PC-3 (cell line): Measurements from ENCODE around the gene PTAFR. TPM values are rescaled to one million over a fixed set of nuclear protein-coding genes. Genes with fewer than 3 reads are reported as not detected.

Experiments used
- ATAC-seq: fragments of 200-7000 bp; cut with Tn5 transposase; 2 replicates; pipeline ENCODE4 v1.9.1; 2020; ENCODE audit warnings: mild to moderate bottlenecking, moderate library complexity
- BruUV-seq: library from RNA; stranded (reverse); fragments of 400-500 nt; replicated peaks from 2 replicates; lab custom pipeline; 2021; lab: Mats Ljungman, UMichigan
- CTCF ChIA-PET: fragments of 300-600 bp; sonication (Branson Sonifier 250); formaldehyde crosslinking; loops from one replicate; lab custom pipeline; 2022; ENCODE audit warnings: antibody characterized with exemption; lab: Charles Lee
- POLR2A ChIA-PET: fragments of 300-600 bp; sonication (Branson Sonifier 250); formaldehyde crosslinking; loops from one replicate; lab custom pipeline; 2022; ENCODE audit warnings: antibody characterized with exemption; ENCODE audit not compliant: unreplicated experiment; lab: Charles Lee
- DNase-seq: peaks from one replicate; pipeline ENCODE4 v3.0.0-alpha.2; 2015
- H2AFZ ChIP-seq: fragments of 300-600 bp; sonication (generic); 2 replicates; pipeline ENCODE4 v1.6.0; 2016; ENCODE audit warnings: antibody characterized with exemption, low read length
- H3F3A ChIP-seq: fragments of 300-600 bp; sonication (generic); one replicate; pipeline ENCODE4 v1.6.0; 2017; ENCODE audit warnings: antibody characterized with exemption, low read length, control low read depth, mild to moderate bottlenecking; ENCODE audit not compliant: unreplicated experiment
- H3K27ac ChIP-seq: fragments of 300-600 bp; sonication (generic); 2 replicates; pipeline ENCODE4 v1.5.1; 2016; ENCODE audit warnings: mild to moderate bottlenecking, low read length
- H3K27me3 ChIP-seq: fragments of 300-600 bp; sonication (generic); 2 replicates; pipeline ENCODE4 v1.6.1; 2016; ENCODE audit warnings: low read length, mixed read lengths
- H3K36me3 ChIP-seq: fragments of 300-600 bp; sonication (generic); 2 replicates; pipeline ENCODE4 v1.6.1; 2016; ENCODE audit warnings: low read depth, mixed run types, low read length, mixed read lengths
- H3K4me1 ChIP-seq: fragments of 300-600 bp; sonication (generic); 2 replicates; pipeline ENCODE4 v1.5.1; 2016; ENCODE audit warnings: low read length; ENCODE audit not compliant: insufficient read depth
- H3K4me2 ChIP-seq: fragments of 300-600 bp; sonication (generic); 2 replicates; pipeline ENCODE4 v1.6.0; 2016; ENCODE audit warnings: low read length
- H3K4me3 ChIP-seq: fragments of 300-600 bp; sonication (generic); 2 replicates; pipeline ENCODE4 v1.5.1; 2016; ENCODE audit warnings: mild to moderate bottlenecking, low read length, mixed read lengths
- H3K79me2 ChIP-seq: fragments of 300-600 bp; sonication (generic); 2 replicates; pipeline ENCODE4 v1.6.1; 2017; ENCODE audit warnings: low read length, mixed read lengths
- H3K9ac ChIP-seq: fragments of 300-600 bp; sonication (generic); 2 replicates; pipeline ENCODE4 v1.6.0; 2016; ENCODE audit warnings: mild to moderate bottlenecking, low read length
- H3K9me2 ChIP-seq: fragments of 300-600 bp; sonication (generic); replicated peaks from 2 replicates; pipeline ENCODE4 v1.6.1; 2016; ENCODE audit warnings: mixed run types, low read length, mixed read lengths
- H3K9me3 ChIP-seq: fragments of 300-600 bp; sonication (generic); 2 replicates; pipeline ENCODE4 v1.6.1; 2016; ENCODE audit warnings: low read length, mixed read lengths
- H4K20me1 ChIP-seq: fragments of 300-600 bp; sonication (generic); 2 replicates; pipeline ENCODE4 v1.6.1; 2016; ENCODE audit warnings: low read length, mixed read lengths
- EZH2 ChIP-seq: fragments of 300-600 bp; sonication (generic); IDR thresholded peaks from one replicate; pipeline ENCODE4 v1.6.1; 2017; ENCODE audit warnings: antibody characterized with exemption, mild to moderate bottlenecking, low read length; ENCODE audit not compliant: unreplicated experiment
- EZH2phosphoT487 ChIP-seq: fragments of 300-600 bp; sonication (generic); IDR thresholded peaks from 2 replicates; pipeline ENCODE4 v1.6.1; 2018; ENCODE audit warnings: mild to moderate bottlenecking, antibody characterized with exemption, low read length, borderline replicate concordance
- intact Hi-C: fragments of 100-400 bp; cut with micrococcal nuclease; formaldehyde crosslinking; loops from 2 replicates; pipeline ENCODE4 v1.9.0; 2023
- total RNA-seq: library from RNA; depleted of rRNA; stranded (reverse); fragments of >200 nt; gene quantifications from 2 replicates; pipeline ENCODE4 v1.2.3, GENCODE V29; 2014
- TF ChIP-seq, protein P1 (sequence below): fragments of 300-600 bp; sonication (generic); conservative IDR thresholded peaks from 2 replicates; pipeline ENCODE4 v1.5.1; 2017; ENCODE audit warnings: antibody characterized with exemption, low read depth, mild to moderate bottlenecking, low read length

Gene PTAFR
- total RNA-seq, 1 experiment from 2014 or later = 3.9 TPM

DNA sequence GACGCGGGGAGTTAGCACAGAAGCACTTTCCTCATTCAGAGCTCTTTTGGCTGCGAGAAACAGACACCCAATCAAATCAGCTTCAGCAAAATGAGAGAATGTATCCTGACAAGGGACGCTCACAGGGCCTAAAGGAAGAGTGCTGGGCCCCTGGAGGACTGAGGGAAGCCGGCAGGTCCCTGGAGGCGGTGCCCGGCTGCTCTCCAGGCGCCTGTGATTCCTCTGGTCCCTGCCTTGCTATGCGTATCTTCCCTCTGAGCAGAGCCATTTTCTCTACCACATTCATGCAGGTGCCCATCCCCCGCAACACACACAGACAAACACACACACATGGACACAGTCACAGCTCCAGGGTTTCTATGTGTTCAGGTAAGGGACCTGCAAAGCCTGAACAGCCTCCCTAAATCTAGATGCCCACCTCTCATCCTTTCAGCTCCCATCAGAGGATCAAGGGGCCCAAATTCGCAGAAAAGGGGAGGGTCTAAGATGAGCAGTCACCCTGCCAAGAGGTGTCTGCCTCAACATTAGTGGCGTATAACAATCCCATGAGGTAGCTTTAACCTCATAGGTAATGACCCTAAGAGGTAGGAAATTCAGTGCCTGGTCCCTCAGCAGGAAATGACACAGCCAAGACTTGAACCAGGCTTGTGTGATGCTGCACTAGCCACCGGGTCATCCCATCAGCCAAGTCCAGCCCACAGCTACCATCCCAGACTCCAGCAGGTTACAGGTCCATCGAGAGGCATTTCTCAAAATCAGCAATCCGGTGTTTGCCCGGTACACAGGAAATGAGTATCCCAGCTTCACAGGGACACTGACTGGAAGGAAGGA is 29.0 kb downstream of the PTAFR start:
- TF ChIP-seq, protein P1, sequence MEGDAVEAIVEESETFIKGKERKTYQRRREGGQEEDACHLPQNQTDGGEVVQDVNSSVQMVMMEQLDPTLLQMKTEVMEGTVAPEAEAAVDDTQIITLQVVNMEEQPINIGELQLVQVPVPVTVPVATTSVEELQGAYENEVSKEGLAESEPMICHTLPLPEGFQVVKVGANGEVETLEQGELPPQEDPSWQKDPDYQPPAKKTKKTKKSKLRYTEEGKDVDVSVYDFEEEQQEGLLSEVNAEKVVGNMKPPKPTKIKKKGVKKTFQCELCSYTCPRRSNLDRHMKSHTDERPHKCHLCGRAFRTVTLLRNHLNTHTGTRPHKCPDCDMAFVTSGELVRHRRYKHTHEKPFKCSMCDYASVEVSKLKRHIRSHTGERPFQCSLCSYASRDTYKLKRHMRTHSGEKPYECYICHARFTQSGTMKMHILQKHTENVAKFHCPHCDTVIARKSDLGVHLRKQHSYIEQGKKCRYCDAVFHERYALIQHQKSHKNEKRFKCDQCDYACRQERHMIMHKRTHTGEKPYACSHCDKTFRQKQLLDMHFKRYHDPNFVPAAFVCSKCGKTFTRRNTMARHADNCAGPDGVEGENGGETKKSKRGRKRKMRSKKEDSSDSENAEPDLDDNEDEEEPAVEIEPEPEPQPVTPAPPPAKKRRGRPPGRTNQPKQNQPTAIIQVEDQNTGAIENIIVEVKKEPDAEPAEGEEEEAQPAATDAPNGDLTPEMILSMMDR = no peak
- TF ChIP-seq EZH2 = no peak
- no peak for TF ChIP-seq EZH2phosphoT487
- peaks cover 4% of the 10 kb centered on the region for H3F3A ChIP-seq
- H3K9me3 ChIP-seq = no peaks in the 10 kb centered on the region
- H2AFZ ChIP-seq = no peak overlapping the region
- no peaks in the 10 kb centered on the region for H3K9me2 ChIP-seq
- DNase-seq = peak; percentile 15
- peaks cover 14% of the 10 kb centered on the region for H3K4me1 ChIP-seq
- no peaks in the 10 kb centered on the region for H3K36me3 ChIP-seq
- ChIA-PET CTCF (no interaction called here), POLR2A (interaction anchor here (0.6 kb wide), 1 partner anchor 12 kb away, joined by 4 read pairs; no protein-coding TSS in a partner anchor)
- H3K4me2 ChIP-seq = no peak overlapping the region
- peak; percentile 35 for ATAC-seq
- no peak overlapping the region for H3K27ac ChIP-seq
- no peaks in the 10 kb centered on the region for H3K27me3 ChIP-seq
- H3K79me2 ChIP-seq = no peaks in the 10 kb centered on the region
- intact Hi-C loops = no loop called here
- H3K9ac ChIP-seq = no peak overlapping the region
- no peak overlapping the region for H3K4me3 ChIP-seq
- no TSS peak for BruUV-seq
- no peaks in the 10 kb centered on the region for H4K20me1 ChIP-seq

DNA sequence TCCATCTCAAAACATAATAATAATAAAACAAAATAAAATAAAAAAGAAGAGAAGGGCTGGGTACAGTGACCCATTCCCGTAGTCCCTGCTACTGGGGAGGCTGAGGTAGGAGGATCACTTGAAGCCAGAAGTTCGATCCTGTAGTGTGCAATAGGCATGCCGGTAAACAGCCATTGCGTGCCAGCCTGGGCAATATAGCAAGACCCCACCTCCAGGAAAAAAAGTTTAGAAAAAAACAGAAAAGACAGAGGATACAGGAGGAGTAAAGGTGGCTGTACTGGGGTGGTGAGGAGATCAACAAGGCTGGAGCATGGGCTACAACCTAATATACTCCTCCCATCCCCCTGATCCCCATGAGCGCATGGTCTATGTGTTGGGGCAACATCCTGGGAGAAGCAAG is 30.8 kb downstream of the PTAFR start:
- Histone ChIP-seq H3K4me3 (no peak overlapping the region), H3K9me3 (no peaks in the 10 kb centered on the region), H3K79me2 (no peaks in the 10 kb centered on the region), H3K9ac (no peak overlapping the region), H3K27me3 (no peaks in the 10 kb centered on the region), H3K36me3 (no peaks in the 10 kb centered on the region), H2AFZ (no peak overlapping the region), H3K4me1 (peaks cover 14% of the 10 kb centered on the region), H3F3A (peaks cover 4% of the 10 kb centered on the region), H4K20me1 (no peaks in the 10 kb centered on the region), H3K9me2 (no peaks in the 10 kb centered on the region), H3K4me2 (no peak overlapping the region), H3K27ac (no peak overlapping the region)
- TF ChIP-seq EZH2phosphoT487 (no peak), EZH2 (no peak)
- ATAC-seq (no peak), DNase-seq (no peak)
- intact Hi-C loops = no loop called here
- ChIA-PET CTCF (no interaction called here), POLR2A (no interaction called here)
- BruUV-seq = no TSS peak

DNA sequence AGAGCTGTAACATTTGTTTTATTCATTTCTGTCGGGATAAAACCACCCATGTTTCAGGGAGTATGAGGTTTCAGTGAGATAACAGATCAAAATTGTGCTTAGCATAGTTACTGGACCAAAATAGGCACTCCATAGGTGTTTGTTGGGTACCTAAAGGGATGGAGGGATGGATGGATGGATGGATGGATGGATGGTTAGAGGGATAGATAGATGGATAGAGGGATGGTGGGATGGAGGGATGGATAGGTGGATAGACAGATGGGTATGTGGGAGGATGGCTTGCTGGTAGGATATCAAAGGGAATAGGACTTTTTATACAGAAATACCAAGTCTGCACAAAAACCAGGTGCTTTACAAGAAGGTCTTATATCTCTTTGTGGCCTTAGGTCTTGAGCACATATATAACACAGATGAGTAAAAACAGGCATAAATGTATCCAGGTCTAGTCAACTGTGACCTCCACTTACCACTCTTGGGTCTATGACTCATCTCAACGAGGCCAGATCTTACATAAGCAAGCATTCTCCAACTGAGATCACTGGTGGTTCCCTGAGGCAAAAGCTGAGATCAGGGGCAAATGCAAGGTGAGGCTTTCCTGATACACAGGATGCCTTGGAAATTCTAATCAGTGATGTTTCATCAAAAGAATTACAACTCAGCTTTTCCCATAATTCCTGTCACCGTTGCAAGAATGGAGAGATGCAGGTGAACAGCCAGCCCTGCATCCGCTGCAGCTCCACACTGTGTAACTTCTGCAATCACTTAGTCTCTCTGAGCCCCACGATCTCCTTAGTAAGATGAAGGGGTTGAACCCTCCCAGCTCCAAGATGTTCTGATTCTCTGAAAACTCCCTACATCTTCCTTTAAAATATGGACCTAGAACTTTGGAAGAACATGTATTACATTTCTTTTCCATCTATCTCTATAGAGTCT is 32.0 kb downstream of the PTAFR start:
- Histone ChIP-seq H3K9ac (no peak overlapping the region), H3K79me2 (no peaks in the 10 kb centered on the region), H3F3A (peaks cover 4% of the 10 kb centered on the region), H3K4me3 (no peak overlapping the region), H3K27ac (no peak overlapping the region), H3K9me2 (no peaks in the 10 kb centered on the region), H3K36me3 (no peaks in the 10 kb centered on the region), H2AFZ (no peak overlapping the region), H4K20me1 (no peaks in the 10 kb centered on the region), H3K4me2 (peak overlapping the region; percentile 7; the same call in 1 of the 2 replicates), H3K27me3 (no peaks in the 10 kb centered on the region), H3K4me1 (peaks cover 17% of the 10 kb centered on the region), H3K9me3 (no peaks in the 10 kb centered on the region)
- BruUV-seq = no TSS peak
- DNase-seq (peak; percentile 81), ATAC-seq (peak; percentile 53)
- ChIA-PET POLR2A (no interaction called here), CTCF (no interaction called here)
- intact Hi-C loops = no loop called here
- TF ChIP-seq, protein P1 = no peak
- TF ChIP-seq EZH2 (no peak), EZH2phosphoT487 (no peak)
